Measurements from ENCODE around the gene SARS1.
"Not testable (repeated sequence)": the region's sequence is repeated elsewhere in the genome, so short reads cannot be mapped to it uniquely, and the experiment has no call there.

The SARS1 gene, protein sequence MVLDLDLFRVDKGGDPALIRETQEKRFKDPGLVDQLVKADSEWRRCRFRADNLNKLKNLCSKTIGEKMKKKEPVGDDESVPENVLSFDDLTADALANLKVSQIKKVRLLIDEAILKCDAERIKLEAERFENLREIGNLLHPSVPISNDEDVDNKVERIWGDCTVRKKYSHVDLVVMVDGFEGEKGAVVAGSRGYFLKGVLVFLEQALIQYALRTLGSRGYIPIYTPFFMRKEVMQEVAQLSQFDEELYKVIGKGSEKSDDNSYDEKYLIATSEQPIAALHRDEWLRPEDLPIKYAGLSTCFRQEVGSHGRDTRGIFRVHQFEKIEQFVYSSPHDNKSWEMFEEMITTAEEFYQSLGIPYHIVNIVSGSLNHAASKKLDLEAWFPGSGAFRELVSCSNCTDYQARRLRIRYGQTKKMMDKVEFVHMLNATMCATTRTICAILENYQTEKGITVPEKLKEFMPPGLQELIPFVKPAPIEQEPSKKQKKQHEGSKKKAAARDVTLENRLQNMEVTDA

DNA sequence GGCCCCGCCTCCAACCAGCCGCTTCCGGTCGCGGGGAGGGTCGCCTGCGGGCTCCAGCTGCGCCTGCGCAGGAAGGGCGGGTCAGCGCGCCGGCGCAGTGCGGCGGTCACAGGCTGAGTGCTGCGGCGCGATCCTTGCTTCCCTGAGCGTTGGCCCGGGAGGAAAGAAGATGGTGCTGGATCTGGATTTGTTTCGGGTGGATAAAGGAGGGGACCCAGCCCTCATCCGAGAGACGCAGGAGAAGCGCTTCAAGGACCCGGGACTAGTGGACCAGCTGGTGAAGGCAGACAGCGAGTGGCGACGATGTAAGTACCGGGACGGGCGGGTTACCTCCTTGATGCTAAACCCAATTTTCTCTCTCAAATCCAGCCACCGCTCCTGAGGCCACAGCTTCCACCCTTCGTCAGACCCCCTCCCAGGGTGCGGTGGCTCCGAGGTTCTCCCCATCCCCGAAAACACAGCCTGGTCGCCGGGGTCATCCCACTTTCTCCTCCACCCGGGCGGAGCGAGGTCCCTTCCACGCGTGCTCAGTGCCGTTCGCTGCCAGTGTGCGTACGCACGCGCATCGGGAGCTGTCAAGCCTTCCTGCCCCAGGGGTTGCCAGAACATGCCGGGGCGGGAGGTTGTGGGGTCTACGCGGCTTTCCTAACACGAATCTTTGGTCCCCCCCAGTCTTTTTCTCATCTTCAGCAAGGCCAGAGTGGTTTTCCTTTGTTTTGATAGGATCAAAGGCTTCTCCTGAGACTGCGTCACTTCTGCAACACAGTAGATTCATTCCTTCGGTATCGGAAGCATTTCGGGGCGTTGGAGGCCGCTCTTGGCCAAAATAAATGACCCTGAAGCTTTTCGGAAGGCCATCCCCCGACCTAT is at the start of gene SARS1:
TSS of gene SARS1 (plus strand) at position 95 of the 870 bp plus-strand sequence. CDS start at position 170, 75 bp downstream.
- peak; percentile 98 for DNase-seq (ENCODE audit: low spot score)

DNA sequence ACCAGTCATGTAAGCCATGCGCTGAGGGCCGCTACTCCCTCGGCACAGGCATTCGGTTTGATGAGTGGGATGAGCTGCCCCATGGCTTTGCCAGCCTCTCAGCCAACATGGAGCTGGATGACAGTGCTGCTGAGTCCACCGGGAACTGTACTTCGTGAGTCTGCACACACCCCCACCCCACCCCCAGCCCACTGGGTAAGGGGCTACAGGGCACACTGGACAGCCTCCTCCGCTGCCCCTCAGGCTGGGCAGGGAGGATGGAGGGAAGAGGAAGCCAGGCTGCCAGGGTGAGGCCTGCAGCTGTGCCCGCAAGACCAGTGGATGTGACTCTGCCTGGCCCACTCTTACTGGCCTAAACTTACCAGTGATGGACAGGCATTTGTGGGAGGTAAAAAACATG is 49.2 kb upstream of the SARS1 start:
- no peak for DNase-seq (ENCODE audit: low spot score)

DNA sequence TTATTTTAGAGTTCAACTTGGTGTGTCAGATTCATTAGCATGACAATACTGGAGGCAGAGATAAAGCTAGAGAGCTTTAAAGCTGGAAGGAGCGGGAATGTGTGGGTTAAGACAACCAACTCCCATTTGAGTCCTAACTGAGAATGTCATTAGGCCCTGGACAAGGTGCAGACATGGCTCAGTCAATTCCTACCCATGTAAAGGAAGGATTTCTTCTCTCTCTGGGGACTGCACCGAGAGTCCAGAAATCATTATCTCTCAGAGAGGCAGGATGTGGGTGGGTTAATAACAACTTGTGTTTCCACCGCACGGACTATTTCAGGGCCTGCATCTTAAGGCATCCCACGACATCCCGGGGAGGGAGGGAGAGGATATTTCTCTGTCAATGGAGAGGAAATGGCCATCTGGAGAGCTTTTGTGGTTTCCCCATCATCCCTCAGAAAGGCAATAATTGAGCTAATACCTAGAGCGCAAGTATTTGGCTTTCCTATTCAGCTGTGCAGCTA is 46.7 kb upstream of the SARS1 start:
- no peak for DNase-seq (ENCODE audit: low spot score)

DNA sequence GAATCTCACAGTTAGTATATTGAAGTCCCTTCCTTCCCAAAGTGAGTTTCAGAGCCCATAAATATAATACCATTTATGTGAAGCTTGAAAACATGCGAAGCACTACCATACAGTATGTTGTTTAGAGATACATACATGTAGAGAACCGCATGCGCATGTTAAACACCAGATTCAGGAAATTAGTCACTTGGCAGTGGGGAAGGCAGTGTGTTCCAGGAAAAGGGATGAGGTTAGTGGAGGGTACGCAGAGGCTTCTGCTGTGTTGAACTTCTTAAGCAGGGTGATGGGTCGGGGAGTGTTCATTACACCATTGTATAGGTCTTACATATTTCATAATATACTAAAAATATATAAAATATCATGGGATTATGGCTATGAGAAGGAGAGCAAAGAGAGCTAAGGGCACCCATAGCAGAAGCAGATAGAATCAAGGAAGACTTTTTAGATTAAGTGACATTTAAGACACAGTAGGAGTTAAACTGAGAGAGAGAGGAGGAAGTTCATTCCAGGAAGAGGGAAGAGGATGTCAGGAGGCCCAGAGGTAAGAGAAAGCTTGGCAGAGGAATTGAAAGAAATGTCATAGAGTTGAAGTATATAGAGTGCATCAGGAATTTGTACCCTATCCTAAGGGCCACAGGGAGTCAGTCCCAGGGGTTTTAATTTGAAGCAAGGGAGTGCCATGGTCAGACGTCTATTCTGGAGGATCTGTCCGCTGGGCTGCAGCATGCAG is 43.5 kb upstream of the SARS1 start:
- DNase-seq (ENCODE audit: low spot score): no peak

DNA sequence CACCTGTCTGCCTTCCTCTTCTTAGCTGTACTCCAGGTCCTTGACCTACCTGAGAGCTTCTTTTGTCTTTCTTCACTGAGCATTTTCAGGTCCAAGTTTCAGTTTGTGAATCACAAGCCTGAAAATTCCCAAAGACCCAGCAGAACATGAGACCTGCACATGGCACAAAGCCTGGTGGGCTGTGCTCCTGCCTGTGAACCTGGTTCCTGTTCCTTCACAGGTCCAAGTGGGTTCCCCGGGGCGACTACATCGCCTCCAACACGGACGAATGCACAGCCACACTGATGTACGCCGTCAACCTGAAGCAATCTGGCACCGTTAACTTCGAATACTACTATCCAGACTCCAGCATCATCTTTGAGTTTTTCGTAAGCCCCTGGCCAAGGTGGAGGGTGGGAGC is 42.1 kb upstream of the SARS1 start:
- DNase-seq (ENCODE audit: low spot score): no peak

DNA sequence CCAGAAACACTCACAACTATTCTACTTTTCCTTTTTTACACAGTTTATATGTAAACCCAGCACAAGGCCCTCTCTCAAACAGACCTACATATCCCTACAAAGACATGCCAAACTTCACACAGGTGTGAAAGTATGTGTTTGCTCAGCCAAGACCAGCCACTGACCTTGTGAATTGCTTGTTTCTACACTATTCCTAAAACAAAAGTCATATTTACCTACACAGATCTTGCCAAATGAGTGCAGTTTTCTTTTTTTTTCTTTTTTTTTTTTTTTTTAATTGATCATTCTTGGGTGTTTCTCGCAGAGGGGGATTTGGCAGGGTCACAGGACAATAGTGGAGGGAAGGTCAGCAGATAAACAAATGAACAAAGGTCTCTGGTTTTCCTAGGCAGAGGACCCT is 37.4 kb upstream of the SARS1 start:
- DNase-seq (ENCODE audit: low spot score): not testable (repeated sequence)

DNA sequence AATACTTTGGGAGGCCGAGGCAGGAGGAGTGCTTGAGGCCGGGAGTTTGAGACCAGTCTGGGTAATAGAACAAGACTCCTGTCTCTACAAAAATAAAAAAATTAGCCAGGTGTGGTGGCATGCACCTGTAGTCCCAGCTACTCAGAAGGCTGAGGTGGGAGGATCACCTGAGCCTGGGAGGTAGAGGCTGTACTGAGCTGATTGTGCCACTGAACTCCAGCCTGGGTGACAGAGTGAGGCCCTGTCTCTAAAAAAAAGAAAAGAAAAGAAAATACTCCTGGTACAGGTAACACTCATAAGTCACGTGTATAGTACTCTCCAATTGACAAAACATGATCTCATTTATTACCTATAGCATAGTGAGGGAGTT is 33.0 kb upstream of the SARS1 start:
- not testable (repeated sequence) for DNase-seq (ENCODE audit: low spot score)

DNA sequence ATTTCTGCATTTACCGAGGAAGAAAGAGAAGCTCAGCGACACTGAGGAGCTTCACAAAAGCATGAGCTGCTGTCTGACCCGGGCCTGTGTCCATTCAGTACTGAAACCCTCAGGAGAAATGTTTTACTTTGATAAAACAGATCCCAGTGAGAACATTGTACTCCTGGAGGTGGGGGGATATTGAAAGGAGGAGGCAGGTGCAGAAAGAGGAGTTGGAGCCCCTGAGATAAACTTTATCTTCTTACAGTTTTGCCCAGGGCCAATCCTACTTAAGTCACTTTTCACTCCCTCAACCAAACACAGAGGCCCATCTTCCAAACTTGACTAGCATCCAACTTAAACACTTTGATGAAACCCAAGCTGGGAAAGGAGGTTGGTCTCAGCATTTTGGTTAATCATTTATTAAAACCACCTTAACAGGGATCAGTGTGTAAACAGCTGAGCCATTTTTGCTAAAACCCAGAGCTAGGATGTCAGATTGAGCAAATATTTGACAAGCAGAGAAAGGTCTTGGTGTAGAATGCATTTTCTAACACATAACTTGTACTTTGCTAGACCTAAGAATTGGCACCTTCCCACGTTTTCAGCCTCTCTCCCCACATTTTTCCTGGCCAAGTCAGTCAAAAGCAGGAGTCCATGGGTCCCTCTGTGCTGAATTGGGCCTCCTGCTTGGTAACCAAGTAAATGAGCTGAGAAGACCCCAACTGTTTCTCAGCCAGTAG is 32.5 kb upstream of the SARS1 start:
- no peak for DNase-seq (ENCODE audit: low spot score)

DNA sequence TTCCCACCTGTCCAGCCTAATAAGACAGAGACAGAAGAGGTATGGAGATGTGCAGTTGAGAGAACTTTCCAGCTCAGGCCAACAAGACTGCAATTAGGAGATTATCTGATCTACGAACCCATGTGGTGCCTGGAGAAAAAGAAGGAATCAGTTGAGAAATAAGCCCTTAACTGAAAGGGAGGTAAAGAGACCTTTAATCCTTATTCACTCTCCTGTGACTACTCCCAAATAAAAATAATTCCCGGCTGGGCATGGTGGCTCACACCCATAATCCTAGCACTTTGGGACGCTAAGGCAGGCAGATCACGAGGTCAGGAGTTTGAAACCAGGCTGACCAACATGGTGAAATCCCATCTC is 31.9 kb upstream of the SARS1 start:
- DNase-seq (ENCODE audit: low spot score): no peak

DNA sequence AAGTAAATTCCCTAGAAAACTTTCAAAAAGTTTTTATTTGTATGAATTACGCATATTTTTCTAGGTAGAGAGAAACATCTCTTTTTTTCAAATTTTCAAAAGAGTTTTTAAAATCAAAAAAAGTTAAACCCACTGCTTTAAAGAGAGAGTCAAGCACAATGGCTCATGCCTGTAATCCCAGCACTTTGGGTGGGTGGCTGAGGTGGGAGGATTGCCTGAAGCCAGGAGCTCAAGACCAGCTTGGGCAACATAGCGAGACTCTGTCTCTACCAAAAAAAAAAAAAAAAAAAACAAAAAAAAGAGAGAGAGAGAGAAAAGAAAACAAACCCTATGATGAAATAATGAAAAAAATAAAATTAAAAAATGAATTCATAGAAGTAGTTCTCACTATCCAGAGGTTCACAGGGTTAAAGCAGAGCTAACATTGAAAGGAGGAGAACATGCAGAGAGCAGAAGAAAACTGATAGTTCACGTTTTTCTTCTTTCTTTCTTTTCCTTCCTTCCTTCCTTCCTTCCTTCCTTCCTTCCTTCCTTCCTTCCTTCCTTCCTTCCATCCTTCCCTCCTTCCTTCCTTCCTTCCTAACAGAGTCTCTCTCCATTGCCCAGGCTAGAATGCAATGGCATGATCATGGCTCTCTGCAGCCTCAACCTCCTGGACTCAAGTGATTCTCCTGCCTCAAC is 30.5 kb upstream of the SARS1 start:
- DNase-seq (ENCODE audit: low spot score): no peak

DNA sequence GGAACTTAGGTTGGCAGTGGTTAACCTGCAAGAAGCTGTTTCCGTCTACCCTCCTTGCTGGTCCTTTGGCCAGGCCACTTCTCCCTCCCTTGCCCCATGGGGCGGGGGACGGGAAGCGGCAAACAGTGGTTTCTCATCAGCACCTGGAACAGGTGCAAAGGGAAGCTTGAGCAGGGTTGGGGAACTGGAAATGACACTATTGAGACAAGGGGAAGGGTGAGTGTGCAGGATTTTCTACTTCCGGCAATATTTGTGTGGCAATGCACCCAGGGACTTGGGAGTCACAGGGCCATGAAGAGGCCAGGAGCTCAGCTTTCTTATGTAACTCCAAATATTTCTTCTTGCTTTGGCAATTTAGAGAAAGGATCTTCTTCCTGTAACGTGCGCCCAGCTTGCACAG is 29.0 kb upstream of the SARS1 start:
- no peak for DNase-seq (ENCODE audit: low spot score)

DNA sequence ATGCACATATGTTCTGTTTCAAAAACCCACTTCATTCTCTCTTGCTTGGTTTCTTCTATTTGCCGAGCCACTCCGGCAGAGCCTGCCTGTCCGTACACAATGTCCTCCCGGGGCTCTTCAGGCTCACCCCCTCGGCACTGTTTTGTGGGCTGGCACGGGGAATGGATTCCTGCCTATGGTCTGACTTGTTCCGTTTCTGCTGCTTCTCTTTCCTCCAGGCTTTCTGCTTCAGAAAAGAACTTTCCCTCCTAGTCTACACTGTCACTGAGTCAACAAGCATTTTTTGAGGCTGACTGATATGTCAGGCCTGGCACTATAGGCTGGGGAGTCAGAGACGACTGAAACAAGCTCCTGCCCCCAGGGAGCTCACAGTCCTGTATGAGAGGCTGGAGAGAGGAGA is 28.4 kb upstream of the SARS1 start:
- no peak for DNase-seq (ENCODE audit: low spot score)

DNA sequence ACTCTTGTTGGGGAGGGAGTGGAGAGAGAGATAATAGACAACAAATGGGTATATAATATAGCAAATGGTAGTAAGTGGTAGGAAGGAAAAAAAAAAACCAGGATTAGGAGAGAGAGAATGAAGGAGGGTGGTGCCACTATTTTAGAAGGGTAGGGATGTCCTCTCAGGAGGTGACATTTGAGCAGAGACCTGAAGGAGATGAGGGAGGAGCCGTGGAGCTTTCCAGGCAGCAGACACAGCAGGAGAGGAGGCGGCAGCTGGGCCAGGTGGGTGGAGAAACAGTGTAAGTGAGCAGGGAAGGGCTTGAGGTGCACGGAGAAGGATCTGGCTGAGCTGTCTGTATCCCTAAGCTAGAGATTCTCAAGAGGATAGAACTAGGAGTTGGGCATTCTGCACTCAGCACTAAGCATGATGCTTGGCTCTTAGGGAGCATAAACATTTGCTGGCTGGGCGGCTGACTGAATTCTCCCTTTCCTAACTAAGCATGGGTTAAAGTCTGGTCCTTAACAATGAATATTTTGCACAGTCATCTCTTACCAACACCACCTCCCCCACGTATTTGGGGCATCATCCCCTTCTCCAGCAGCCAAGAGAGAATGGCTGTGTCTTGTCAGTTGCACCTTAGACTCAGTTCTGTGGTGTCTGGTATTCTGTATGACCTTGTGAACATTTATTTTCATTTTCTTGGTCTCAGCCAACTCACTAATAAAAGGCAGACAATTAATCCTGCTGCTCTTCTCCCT is 27.6 kb upstream of the SARS1 start:
- peak; percentile 38 for DNase-seq (ENCODE audit: low spot score)

DNA sequence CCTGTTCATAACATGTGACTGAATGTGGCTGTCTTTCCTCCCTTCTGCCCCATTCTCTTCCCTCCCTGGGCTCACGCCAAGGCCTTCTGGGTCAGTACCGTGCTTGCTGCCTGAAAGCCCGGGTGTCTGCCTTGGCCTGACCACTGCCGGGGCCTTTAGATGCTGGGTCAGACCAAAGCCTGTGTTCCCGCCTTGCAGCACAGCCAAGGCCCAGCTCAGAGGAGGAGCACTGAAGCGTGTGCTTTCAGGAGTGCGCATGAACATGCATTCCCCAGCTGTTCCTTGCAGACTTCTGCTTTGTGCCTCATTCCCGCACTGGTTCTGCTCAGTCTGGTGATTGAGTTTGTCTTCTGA is 27.0 kb upstream of the SARS1 start:
- DNase-seq (ENCODE audit: low spot score): no peak

DNA sequence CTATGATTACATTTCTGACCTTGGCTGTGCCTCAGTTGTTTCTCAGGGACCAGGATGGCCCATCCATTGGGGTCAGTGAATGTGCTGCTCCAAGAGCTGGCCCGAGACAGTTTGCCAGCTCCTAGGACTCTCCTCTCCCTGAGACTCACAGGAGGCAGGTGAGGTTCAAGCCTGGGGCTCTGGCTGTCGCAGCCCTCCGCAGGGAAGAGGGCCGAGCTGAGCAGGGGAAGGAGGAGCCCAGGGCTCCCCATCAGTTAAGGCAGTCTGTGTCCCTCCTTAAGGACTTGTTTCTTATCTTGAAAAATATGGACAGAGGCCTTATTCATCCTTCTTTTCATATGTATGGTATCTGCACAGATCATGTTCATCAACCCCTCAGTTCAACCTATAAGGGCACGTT is 26.6 kb upstream of the SARS1 start:
- DNase-seq (ENCODE audit: low spot score): no peak

DNA sequence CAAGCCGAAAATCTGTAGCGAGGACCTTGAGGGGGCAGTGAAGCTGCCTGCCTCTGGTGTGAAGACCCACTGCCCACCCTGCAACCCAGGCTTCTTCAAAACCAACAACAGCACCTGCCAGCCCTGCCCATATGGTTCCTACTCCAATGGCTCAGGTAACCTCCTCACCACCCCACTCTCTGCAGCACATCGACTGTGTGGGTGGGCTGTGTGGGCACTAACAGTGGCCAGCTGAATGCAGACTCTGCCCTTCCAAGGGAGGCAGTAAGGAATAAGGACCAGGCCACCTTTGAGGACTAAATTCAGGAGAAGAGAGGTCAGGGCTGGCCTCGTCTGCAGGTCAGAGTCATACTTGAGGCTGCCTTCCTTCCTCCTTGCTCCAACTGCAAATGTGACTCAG is 25.5 kb upstream of the SARS1 start:
- DNase-seq (ENCODE audit: low spot score): no peak

DNA sequence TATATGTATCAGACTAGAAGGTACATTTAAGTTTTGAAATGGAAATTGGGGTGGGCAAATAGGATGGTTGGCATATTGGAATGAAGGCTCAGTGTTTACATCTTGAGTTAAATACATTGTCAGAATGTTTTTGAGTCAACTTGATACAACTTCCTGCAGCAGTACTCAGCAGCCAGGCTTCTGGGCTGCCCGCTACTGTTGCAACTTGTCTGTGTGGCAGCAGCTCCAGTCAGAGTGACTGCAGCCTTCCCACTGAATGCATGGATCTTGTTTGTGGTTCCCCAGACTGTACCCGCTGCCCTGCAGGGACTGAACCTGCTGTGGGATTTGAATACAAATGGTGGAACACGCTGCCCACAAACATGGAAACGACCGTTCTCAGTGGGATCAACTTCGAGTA is 24.9 kb upstream of the SARS1 start:
- DNase-seq (ENCODE audit: low spot score): no peak

DNA sequence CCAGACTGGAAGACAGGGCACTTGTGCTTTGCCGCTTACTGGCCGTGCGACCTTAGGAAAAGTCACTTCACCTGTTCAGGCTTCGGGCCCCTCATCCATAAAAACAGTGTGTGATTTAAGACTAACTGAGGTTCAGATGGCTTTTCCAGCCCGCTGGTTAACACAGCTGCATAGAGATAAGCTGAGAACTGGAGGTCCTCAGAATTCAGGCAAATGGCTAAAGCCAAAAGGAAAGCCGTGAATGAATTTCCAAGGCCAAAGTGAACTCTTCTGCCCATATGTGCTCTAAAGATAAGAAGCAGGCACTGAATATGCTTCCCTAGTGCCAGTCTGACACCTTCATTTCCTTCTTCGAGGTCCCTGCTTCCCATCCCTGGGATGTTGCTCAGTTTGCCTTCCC is 23.5 kb upstream of the SARS1 start:
- DNase-seq (ENCODE audit: low spot score): no peak

DNA sequence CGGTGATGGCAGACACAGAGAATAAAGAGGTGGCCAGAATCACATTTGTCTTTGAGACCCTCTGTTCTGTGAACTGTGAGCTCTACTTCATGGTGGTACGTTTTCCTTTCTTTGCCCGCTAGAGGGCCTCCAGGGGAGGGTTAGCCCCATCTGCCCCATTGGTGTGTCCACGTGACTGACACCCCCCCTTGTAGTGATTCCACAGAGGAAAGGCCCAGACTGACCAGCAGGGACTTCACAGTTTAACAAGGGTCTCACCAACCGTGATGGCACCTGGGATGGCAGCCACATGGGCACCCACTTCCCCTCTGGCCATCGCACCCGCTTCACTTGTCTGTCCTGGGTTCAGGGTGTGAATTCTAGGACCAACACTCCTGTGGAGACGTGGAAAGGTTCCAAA is 22.3 kb upstream of the SARS1 start:
- DNase-seq (ENCODE audit: low spot score): no peak

DNA sequence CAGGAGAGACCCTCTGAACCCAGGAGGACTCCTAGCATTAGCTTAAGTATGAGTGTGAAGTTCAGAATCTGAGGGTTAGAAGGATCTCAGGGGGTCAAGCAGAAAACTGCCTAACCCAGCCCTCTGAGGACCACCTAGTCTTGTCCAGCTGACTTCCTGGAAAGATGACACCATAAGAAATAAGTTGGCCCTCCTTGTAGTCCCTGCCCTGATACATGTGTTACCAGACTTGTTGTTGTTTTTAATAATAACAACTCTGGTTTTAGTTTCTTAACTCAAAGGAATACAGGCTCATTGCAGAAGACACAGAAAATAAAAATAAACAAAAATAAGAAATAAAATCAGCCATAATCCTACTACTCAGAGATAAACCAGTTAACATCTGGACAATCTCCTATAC is 21.8 kb upstream of the SARS1 start:
- no peak for DNase-seq (ENCODE audit: low spot score)

DNA sequence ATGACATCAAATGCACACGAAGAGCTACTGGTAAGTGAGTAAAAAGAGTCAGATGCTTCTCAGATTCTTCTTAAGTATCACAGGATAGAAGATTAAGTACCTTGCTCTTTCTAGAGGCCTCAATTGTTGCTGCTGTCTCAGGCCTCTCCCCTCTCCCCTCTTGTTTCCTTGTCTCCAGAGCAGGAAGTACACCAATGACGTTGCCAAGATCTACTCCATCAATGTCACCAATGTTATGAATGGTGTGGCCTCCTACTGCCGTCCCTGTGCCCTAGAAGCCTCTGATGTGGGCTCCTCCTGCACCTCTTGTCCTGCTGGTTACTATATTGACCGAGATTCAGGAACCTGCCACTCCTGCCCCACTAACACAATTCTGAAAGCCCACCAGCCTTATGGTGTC is 21.3 kb upstream of the SARS1 start:
- DNase-seq (ENCODE audit: low spot score): no peak
